H9 (cell line): ENCODE data around the gene KRTAP1-1. TPM values are rescaled to one million over a fixed set of nuclear protein-coding genes. Genes with fewer than 3 reads are reported as not detected.

Experiments
- DNase-seq: peaks from one replicate; pipeline ENCODE4 v3.0.0-alpha.2; 2017
- H2AFZ ChIP-seq: one replicate; pipeline ENCODE4 v1.6.1; 2013; ENCODE audit warnings: mild to moderate bottlenecking, low read length, control low read depth, moderate library complexity
- H2AK5ac ChIP-seq: 2 replicates; pipeline ENCODE4 v1.6.1; 2013; ENCODE audit warnings: low read length, control low read depth, mixed read lengths; ENCODE audit not compliant: insufficient read length
- H2BK120ac ChIP-seq: one replicate; pipeline ENCODE4 v1.6.1; 2013; ENCODE audit warnings: low read depth, mild to moderate bottlenecking, low read length, control low read depth, inconsistent platforms; ENCODE audit not compliant: poor library complexity, severe bottlenecking
- H2BK12ac ChIP-seq: 2 replicates; pipeline ENCODE4 v1.6.1; 2013; ENCODE audit warnings: low read length, control low read depth, mixed read lengths, low read depth; ENCODE audit not compliant: insufficient read length
- H2BK15ac ChIP-seq: 2 replicates; pipeline ENCODE4 v1.6.1; 2013; ENCODE audit warnings: low read depth, low read length, control low read depth
- H2BK20ac ChIP-seq: one replicate; pipeline ENCODE4 v1.6.1; 2013; ENCODE audit warnings: low read depth, mild to moderate bottlenecking, low read length, control low read depth, inconsistent platforms; ENCODE audit not compliant: poor library complexity, severe bottlenecking
- H2BK5ac ChIP-seq: 2 replicates; pipeline ENCODE4 v1.6.1; 2013; ENCODE audit warnings: low read length, control low read depth, mixed read lengths; ENCODE audit not compliant: insufficient read length
- H3K14ac ChIP-seq: 2 replicates; pipeline ENCODE4 v1.6.1; 2013; ENCODE audit warnings: low read length, control low read depth; ENCODE audit not compliant: insufficient read depth
- H3K18ac ChIP-seq: 2 replicates; pipeline ENCODE4 v1.6.1; 2013; ENCODE audit warnings: low read depth, mild to moderate bottlenecking, mixed read lengths, low read length, control low read depth; ENCODE audit not compliant: insufficient read length
- H3K23ac ChIP-seq: 2 replicates; pipeline ENCODE4 v1.6.1; 2013; ENCODE audit warnings: low read length, control low read depth, mixed read lengths, low read depth; ENCODE audit not compliant: insufficient read length
- H3K23me2 ChIP-seq: 2 replicates; pipeline ENCODE4 v1.6.1; 2013; ENCODE audit warnings: low read depth, mild to moderate bottlenecking, mixed read lengths, low read length, control low read depth; ENCODE audit not compliant: insufficient read length, poor library complexity, severe bottlenecking
- H3K27ac ChIP-seq: 2 replicates; pipeline ENCODE4 v1.5.1; 2013; ENCODE audit warnings: low read length, control low read depth, mixed read lengths, low read depth; ENCODE audit not compliant: insufficient read length
- H3K27me3 ChIP-seq: 2 replicates; pipeline ENCODE4 v1.6.1; 2013; ENCODE audit warnings: low read length, control low read depth, inconsistent platforms; ENCODE audit not compliant: insufficient read depth
- H3K4ac ChIP-seq: 2 replicates; pipeline ENCODE4 v1.6.1; 2013; ENCODE audit warnings: low read depth, mild to moderate bottlenecking, control low read depth, inconsistent platforms, low read length, moderate library complexity
- H3K4me1 ChIP-seq: 2 replicates; pipeline ENCODE4 v1.6.1; 2013; ENCODE audit warnings: low read length, control low read depth, inconsistent platforms; ENCODE audit not compliant: insufficient read depth
- H3K4me2 ChIP-seq: 2 replicates; pipeline ENCODE4 v1.6.1; 2013; ENCODE audit warnings: low read length, control low read depth, mixed read lengths; ENCODE audit not compliant: insufficient read length, insufficient read depth
- H3K56ac ChIP-seq: 2 replicates; pipeline ENCODE4 v1.6.1; 2013; ENCODE audit warnings: low read depth, mild to moderate bottlenecking, mixed read lengths, low read length, control low read depth; ENCODE audit not compliant: insufficient read length
- H3K79me1 ChIP-seq: 2 replicates; pipeline ENCODE4 v1.6.1; 2013; ENCODE audit warnings: low read depth, mild to moderate bottlenecking, moderate library complexity, low read length, control low read depth, inconsistent platforms; ENCODE audit not compliant: insufficient read depth, poor library complexity, severe bottlenecking
- H3K79me2 ChIP-seq: 2 replicates; pipeline ENCODE4 v1.6.1; 2013; ENCODE audit warnings: low read length, control low read depth, inconsistent platforms; ENCODE audit not compliant: insufficient read depth
- H3K9ac ChIP-seq: 2 replicates; pipeline ENCODE4 v1.6.1; 2013; ENCODE audit warnings: low read length, control low read depth, mixed read lengths; ENCODE audit not compliant: insufficient read length; ENCODE audit errors: extremely low read depth
- H3K9me3 ChIP-seq: one replicate; pipeline ENCODE4 v1.6.1; 2013; ENCODE audit warnings: low read depth, low read length, inconsistent platforms; ENCODE audit not compliant: control insufficient read depth
- H3T11ph ChIP-seq: one replicate; pipeline ENCODE4 v1.6.1; 2013; ENCODE audit warnings: mild to moderate bottlenecking, low read length, control low read depth, inconsistent platforms
- H4K20me1 ChIP-seq: one replicate; pipeline ENCODE4 v1.6.1; 2013; ENCODE audit not compliant: control insufficient read depth, insufficient read length, insufficient read depth
- H4K5ac ChIP-seq: 2 replicates; pipeline ENCODE4 v1.6.1; 2013; ENCODE audit warnings: low read depth, mild to moderate bottlenecking, mixed read lengths, low read length, control low read depth; ENCODE audit not compliant: insufficient read length
- H4K8ac ChIP-seq: replicated peaks from 2 replicates; pipeline ENCODE4 v1.6.1; 2013; ENCODE audit warnings: low read length, control low read depth, mixed read lengths, low read depth; ENCODE audit not compliant: insufficient read length
- H4K91ac ChIP-seq: 2 replicates; pipeline ENCODE4 v1.6.1; 2013; ENCODE audit warnings: low read depth, mild to moderate bottlenecking, moderate library complexity, mixed read lengths, low read length, control low read depth; ENCODE audit not compliant: insufficient read length
- H3K27ac Mint-ChIP-seq, 3 experiments: 2 replicates in 2 of 3; 3 replicates in 1 of 3; pipeline ENCODE4 v1.8.0; 2020 to 2021; ENCODE audit warnings: mixed read lengths in 3 of 3, mild to moderate bottlenecking in 1 of 3, moderate library complexity in 1 of 3
- H3K27me3 Mint-ChIP-seq: 2 replicates; pipeline ENCODE4 v1.8.0; 2021; ENCODE audit warnings: low read depth, mild to moderate bottlenecking, moderate library complexity, mixed read lengths
- H3K36me3 Mint-ChIP-seq, 3 experiments: 2 replicates in 2 of 3; 3 replicates in 1 of 3; pipeline ENCODE4 v1.8.0; 2020 to 2021; ENCODE audit warnings: low read depth in 3 of 3, mixed read lengths in 3 of 3; ENCODE audit not compliant: insufficient read depth in 1 of 3
- H3K4me1 Mint-ChIP-seq, 2 experiments: 2 replicates each; pipeline ENCODE4 v1.8.0; 2020; ENCODE audit warnings: mixed read lengths in 2 of 2
- H3K4me3 Mint-ChIP-seq, 2 experiments: 2 replicates in 1 of 2; 3 replicates in 1 of 2; pipeline ENCODE4 v1.8.0; 2020 to 2021; ENCODE audit warnings: mild to moderate bottlenecking in 2 of 2, mixed read lengths in 2 of 2, moderate library complexity in 1 of 2
- H3K9me3 Mint-ChIP-seq, 2 experiments: 2 replicates in 1 of 2; 3 replicates in 1 of 2; pipeline ENCODE4 v1.8.0; 2020; ENCODE audit warnings: mild to moderate bottlenecking in 2 of 2, mixed read lengths in 2 of 2, moderate library complexity in 1 of 2
- WGBS: extraction: QIAGEN DNeasy Blood & Tissue Kit; methylation state at CpG from one replicate; pipeline ENCODE4 v1.1.7; 2013; ENCODE audit warnings: missing lambda C conversion rate, low lambda C conversion rate, mixed read lengths; ENCODE audit not compliant: insufficient read length; ENCODE audit errors: extremely low coverage; 5-methylcytosine and 5-hydroxymethylcytosine counted together
- total RNA-seq: library from RNA; stranded (reverse); gene quantifications from 2 replicates; pipeline ENCODE4 v1.2.1, GENCODE V29; 2021
- TF ChIP-seq, protein P1 (sequence below): fragments of 200-600 bp; sonication (generic); conservative IDR thresholded peaks from 3 replicates; pipeline ENCODE4 v1.8.0; 2021; ENCODE audit warnings: antibody characterized with exemption, mild to moderate bottlenecking

KRTAP1-1 gene
- total RNA-seq, 1 experiment from 2014 or later: not detected

DNA sequence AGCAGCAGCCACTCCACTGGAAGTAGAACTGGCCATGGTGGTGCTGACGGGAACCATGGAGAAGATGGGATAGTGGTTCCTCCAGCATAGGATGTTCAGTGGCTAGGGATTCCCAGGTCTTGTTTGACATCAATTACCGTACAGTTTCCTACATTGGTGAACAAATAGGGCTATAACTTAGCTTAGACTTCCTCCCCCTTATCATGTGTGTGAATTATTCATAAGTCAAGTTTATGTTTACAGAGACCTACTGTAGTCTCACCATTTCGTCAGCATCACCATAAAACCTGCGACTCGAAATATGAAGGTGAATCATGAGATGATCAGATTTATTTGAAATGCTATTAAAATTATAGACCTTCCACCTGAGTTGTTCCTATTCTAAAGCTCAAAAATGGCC, 17.5 kb upstream of the KRTAP1-1 start:
- Histone ChIP-seq H4K20me1 (no peaks in the 10 kb centered on the region), H2AK5ac (no peak overlapping the region), H3K4me1 (no peaks in the 10 kb centered on the region), H3K9ac (no peak overlapping the region), H3K18ac (no peak overlapping the region), H3K23ac (no peak overlapping the region), H3K27ac (no peak overlapping the region), H3K23me2 (no peaks in the 10 kb centered on the region), H4K5ac (no peak overlapping the region), H3K4me2 (no peak overlapping the region), H2AFZ (no peak overlapping the region), H3K79me1 (no peaks in the 10 kb centered on the region), H2BK120ac (no peak overlapping the region), H3K27me3 (no peaks in the 10 kb centered on the region), H2BK12ac (no peak overlapping the region), H3K56ac (no peak overlapping the region), H2BK20ac (no peak overlapping the region), H3K9me3 (no peaks in the 10 kb centered on the region), H4K91ac (no peak overlapping the region), H3K79me2 (no peaks in the 10 kb centered on the region), H3K4ac (no peak overlapping the region), H2BK15ac (no peak overlapping the region), H2BK5ac (no peak overlapping the region), H3K14ac (no peak overlapping the region), H3T11ph (no peak overlapping the region), H4K8ac (no peak overlapping the region)
- Mint-ChIP-seq H3K4me1 (peaks cover 4 to 7% of the 10 kb centered on the region in 2 experiments), H3K4me3 (no peak overlapping the region), H3K9me3 (peaks cover 0 to under 1% of the 10 kb centered on the region in 2 experiments; a peak in 1 of 5 replicates), H3K27me3 (no peaks in the 10 kb centered on the region), H3K36me3 (no peaks in the 10 kb centered on the region; a peak in 1 of 7 replicates), H3K27ac (no peak overlapping the region; a peak in 1 of 7 replicates)
- no peak for DNase-seq
- TF ChIP-seq, protein P1, sequence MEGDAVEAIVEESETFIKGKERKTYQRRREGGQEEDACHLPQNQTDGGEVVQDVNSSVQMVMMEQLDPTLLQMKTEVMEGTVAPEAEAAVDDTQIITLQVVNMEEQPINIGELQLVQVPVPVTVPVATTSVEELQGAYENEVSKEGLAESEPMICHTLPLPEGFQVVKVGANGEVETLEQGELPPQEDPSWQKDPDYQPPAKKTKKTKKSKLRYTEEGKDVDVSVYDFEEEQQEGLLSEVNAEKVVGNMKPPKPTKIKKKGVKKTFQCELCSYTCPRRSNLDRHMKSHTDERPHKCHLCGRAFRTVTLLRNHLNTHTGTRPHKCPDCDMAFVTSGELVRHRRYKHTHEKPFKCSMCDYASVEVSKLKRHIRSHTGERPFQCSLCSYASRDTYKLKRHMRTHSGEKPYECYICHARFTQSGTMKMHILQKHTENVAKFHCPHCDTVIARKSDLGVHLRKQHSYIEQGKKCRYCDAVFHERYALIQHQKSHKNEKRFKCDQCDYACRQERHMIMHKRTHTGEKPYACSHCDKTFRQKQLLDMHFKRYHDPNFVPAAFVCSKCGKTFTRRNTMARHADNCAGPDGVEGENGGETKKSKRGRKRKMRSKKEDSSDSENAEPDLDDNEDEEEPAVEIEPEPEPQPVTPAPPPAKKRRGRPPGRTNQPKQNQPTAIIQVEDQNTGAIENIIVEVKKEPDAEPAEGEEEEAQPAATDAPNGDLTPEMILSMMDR: no peak
- no CpG with 5 or more reads among the region's 5 CpGs for WGBS
